ENCODE measurements around the gene PRKCQ. TPM values are rescaled to one million over a fixed set of nuclear protein-coding genes. Genes with fewer than 3 reads are reported as not detected.

PRKCQ gene
- total and polyA plus RNA-seq, 2 of the 13 experiments (the other 11 are each of a cell fraction or from before 2014, with no cell fraction given), result 0.13 to 0.35 TPM

- H3K27me3 ChIP-seq (ENCODE audit: control insufficient read depth in 1 of 2, insufficient read depth in 2 of 2, low read length in 2 of 2), result peaks cover 1 to 31% of the 10 kb centered on the region in 2 experiments; a peak in 3 of 5 replicates
- POLR2A ChIA-PET, result no interaction called here
- ATAC-seq, result no peak
- H3K9ac ChIP-seq (ENCODE audit: insufficient read depth, low read depth, low read length), result no peak overlapping the region
- H3K4me1 ChIP-seq (ENCODE audit: insufficient read depth, low read length), result peaks cover 6% of the 10 kb centered on the region; the same call in 1 of the 2 replicates
- no peaks in the 10 kb centered on the region for H3K79me2 ChIP-seq (ENCODE audit: insufficient read depth, low read length)
- no peaks in the 10 kb centered on the region for H4K20me1 ChIP-seq (ENCODE audit: insufficient read depth, low read length)
- in situ Hi-C loops (cut with HindIII; ENCODE audit: extremely low pct_ligation_motif_present, low pct_unique_long_range_greater_than_20kb) (loop anchor here (5.0 to 10.0 kb wide), 2 partner anchors 201 to 228 kb away; partner anchors contain the start of gene PFKFB3), intact Hi-C loops (cut with micrococcal nuclease; ENCODE audit: unreplicated experiment) (loop anchor here (5.0 to 10.0 kb wide), 3 partner anchors 128 to 391 kb away; partner anchors contain the start of gene RBM17)
- no peak overlapping the region for H2AFZ ChIP-seq (ENCODE audit: low read length)
- FAIRE-seq, result no peak
- no peak for DNase-seq (ENCODE audit: low spot score)
- no peak overlapping the region for H3K27ac ChIP-seq (ENCODE audit: extremely low read length, insufficient read depth, low read length)
- H3K36me3 ChIP-seq (replicated peaks in 1 of 2; ENCODE audit: control insufficient read depth in 1 of 2, insufficient read depth in 2 of 2, low read length in 2 of 2), result no peaks in the 10 kb centered on the region
- TF ChIP-seq JUN (CRISPR knock-in tag; IDR thresholded peaks at IDR 0.05), result no peak
- no peak for TF ChIP-seq ZBTB7A (CRISPR knock-in tag; IDR thresholded peaks at IDR 0.05)
- no peak for TF ChIP-seq AHR (CRISPR knock-in tag; IDR thresholded peaks at IDR 0.05)
- no peak for TF ChIP-seq ZNF329 (CRISPR knock-in tag; IDR thresholded peaks at IDR 0.05; ENCODE audit: low read depth)
- TF ChIP-seq, protein P1, sequence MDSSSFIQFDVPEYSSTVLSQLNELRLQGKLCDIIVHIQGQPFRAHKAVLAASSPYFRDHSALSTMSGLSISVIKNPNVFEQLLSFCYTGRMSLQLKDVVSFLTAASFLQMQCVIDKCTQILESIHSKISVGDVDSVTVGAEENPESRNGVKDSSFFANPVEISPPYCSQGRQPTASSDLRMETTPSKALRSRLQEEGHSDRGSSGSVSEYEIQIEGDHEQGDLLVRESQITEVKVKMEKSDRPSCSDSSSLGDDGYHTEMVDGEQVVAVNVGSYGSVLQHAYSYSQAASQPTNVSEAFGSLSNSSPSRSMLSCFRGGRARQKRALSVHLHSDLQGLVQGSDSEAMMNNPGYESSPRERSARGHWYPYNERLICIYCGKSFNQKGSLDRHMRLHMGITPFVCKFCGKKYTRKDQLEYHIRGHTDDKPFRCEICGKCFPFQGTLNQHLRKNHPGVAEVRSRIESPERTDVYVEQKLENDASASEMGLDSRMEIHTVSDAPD (CRISPR knock-in tag; IDR thresholded peaks at IDR 0.05), result no peak
- TF ChIP-seq, protein P2, sequence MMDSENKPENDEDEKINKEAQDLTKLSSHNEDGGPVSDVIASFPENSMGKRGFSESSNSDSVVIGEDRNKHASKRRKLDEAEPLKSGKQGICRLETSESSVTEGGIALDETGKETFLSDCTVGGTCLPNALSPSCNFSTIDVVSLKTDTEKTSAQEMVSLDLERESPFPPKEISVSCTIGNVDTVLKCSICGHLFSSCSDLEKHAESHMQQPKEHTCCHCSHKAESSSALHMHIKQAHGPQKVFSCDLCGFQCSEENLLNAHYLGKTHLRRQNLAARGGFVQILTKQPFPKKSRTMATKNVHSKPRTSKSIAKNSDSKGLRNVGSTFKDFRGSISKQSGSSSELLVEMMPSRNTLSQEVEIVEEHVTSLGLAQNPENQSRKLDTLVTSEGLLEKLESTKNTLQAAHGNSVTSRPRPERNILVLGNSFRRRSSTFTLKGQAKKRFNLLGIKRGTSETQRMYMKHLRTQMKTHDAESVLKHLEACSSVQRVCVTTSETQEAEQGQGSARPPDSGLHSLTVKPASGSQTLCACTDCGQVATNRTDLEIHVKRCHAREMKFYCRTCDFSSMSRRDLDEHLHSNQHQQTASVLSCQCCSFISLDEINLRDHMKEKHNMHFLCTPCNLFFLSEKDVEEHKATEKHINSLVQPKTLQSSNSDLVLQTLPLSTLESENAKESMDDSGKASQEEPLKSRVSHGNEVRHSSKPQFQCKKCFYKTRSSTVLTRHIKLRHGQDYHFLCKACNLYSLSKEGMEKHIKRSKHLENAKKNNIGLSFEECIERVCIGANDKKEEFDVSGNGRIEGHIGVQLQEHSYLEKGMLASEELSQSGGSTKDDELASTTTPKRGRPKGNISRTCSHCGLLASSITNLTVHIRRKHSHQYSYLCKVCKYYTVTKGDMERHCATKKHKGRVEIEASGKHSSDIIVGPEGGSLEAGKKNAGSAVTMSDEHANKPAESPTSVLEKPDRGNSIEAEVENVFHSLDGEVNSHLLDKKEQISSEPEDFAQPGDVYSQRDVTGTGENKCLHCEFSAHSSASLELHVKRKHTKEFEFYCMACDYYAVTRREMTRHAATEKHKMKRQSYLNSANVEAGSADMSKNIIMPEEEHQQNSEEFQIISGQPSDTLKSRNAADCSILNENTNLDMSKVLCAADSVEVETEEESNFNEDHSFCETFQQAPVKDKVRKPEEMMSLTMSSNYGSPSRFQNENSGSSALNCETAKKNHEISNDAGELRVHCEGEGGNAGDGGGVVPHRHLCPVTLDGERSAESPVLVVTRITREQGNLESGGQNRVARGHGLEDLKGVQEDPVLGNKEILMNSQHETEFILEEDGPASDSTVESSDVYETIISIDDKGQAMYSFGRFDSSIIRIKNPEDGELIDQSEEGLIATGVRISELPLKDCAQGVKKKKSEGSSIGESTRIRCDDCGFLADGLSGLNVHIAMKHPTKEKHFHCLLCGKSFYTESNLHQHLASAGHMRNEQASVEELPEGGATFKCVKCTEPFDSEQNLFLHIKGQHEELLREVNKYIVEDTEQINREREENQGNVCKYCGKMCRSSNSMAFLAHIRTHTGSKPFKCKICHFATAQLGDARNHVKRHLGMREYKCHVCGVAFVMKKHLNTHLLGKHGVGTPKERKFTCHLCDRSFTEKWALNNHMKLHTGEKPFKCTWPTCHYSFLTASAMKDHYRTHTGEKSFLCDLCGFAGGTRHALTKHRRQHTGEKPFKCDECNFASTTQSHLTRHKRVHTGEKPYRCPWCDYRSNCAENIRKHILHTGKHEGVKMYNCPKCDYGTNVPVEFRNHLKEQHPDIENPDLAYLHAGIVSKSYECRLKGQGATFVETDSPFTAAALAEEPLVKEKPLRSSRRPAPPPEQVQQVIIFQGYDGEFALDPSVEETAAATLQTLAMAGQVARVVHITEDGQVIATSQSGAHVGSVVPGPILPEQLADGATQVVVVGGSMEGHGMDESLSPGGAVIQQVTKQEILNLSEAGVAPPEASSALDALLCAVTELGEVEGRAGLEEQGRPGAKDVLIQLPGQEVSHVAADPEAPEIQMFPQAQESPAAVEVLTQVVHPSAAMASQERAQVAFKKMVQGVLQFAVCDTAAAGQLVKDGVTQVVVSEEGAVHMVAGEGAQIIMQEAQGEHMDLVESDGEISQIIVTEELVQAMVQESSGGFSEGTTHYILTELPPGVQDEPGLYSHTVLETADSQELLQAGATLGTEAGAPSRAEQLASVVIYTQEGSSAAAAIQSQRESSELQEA (CRISPR knock-in tag; IDR thresholded peaks at IDR 0.05; ENCODE audit: not compliant biosample characterization), result no peak
- TF ChIP-seq ZNF550 (CRISPR knock-in tag; IDR thresholded peaks at IDR 0.05; ENCODE audit: borderline replicate concordance), result no peak
- no peak for TF ChIP-seq KDM3A (CRISPR knock-in tag; IDR thresholded peaks at IDR 0.05; ENCODE audit: low read depth)
- TF ChIP-seq ZNF614 (CRISPR knock-in tag; IDR thresholded peaks at IDR 0.05; ENCODE audit: borderline replicate concordance), result no peak
- 16% methylated on average over 8 of the region's 8 CpGs for WGBS (ENCODE audit: low lambda C conversion rate)
- H3K4me2 ChIP-seq (ENCODE audit: low read depth, low read length), result no peak overlapping the region
- H3K9me3 ChIP-seq (ENCODE audit: low read length), result no peaks in the 10 kb centered on the region
- no TSS peak for BruUV-seq (replicated peaks)
- no peak overlapping the region for H3K4me3 ChIP-seq (replicated peaks in 1 of 3; ENCODE audit: insufficient read depth in 1 of 3, low read depth in 2 of 3, low read length in 3 of 3)
- CTCF ChIA-PET (ENCODE audit: low intra/inter-chr PET ratio, low total read pairs), result interaction anchor here (1.1 to 2.7 kb wide), 3 partner anchors 200 to 314 kb away, joined by 3 to 25 read pairs (median 22); partner anchors contain the start of genes PFKFB3 and RBM17
These were observed 177.1 kb downstream of the PRKCQ start for GRCh38 chr10:6402960-6403359.

Data from HepG2 (cell line).